Gastrocnemius medialis (tissue), 4 donors: ENCODE results near the gene KCNJ1. TPM values are rescaled to one million over a fixed set of nuclear protein-coding genes. Genes with fewer than 3 reads are reported as not detected.

ENCODE experiments used
- ATAC-seq, 2 donors: fragments of 150-250 bp; one replicate each; pipeline ENCODE4 v1.9.1; 2016
- DNase-seq, 2 donors: peaks; one replicate each; pipeline ENCODE4 v3.0.0-alpha.2; 2019
- H3K27ac ChIP-seq, 4 donors: fragments of 200-600 bp; sonication (generic); 1 replicate in 1 of 4; 2 replicates in 3 of 4; pipeline ENCODE4 v1.5.1; 2016 to 2018; ENCODE audit warnings: mild to moderate bottlenecking in 2 of 4, moderate library complexity in 1 of 4
- H3K27me3 ChIP-seq, 3 donors: fragments of 200-600 bp; sonication (generic) in 2 of 3; 1 replicate in 1 of 3; 2 replicates in 2 of 3; pipeline versions ENCODE4 v1.5.1 to v1.6.0; 2016 to 2019; ENCODE audit warnings: mild to moderate bottlenecking in 1 of 3, moderate library complexity in 1 of 3
- H3K36me3 ChIP-seq, 2 donors: fragments of 200-600 bp; sonication (generic) in 1 of 2; one replicate each; pipeline ENCODE4 v1.5.1; 2017 to 2018
- H3K4me1 ChIP-seq, 2 donors: fragments of 200-600 bp; sonication (generic) in 1 of 2; one replicate each; pipeline ENCODE4 v1.5.1; 2016 to 2017; ENCODE audit warnings: mild to moderate bottlenecking in 2 of 2
- H3K4me3 ChIP-seq, 4 donors: fragments of 200-600 bp; sonication (generic) in 3 of 4; 1 replicate in 1 of 4; 2 replicates in 3 of 4; pipeline ENCODE4 v1.5.1; 2016 to 2019; ENCODE audit warnings: mild to moderate bottlenecking in 2 of 4
- H3K9me3 ChIP-seq, 3 donors: fragments of 200-600 bp; sonication (generic) in 2 of 3; 1 replicate in 1 of 3; 2 replicates in 2 of 3; pipeline ENCODE4 v1.5.1; 2016 to 2019
- POLR2A ChIP-seq, 2 donors: fragments of 450-650 bp; IDR thresholded peaks; one replicate each; pipeline ENCODE4 v1.6.1; 2017; ENCODE audit warnings: antibody characterized with exemption in 2 of 2, mild to moderate bottlenecking in 2 of 2, moderate library complexity in 2 of 2
- in situ Hi-C, 4 donors: fragments of 200-750 bp; cut with MboI; loops; one replicate each; pipeline versions ENCODE4 v1.15.0 to v1.8.0; 2017; ENCODE audit warnings: low sequenced_read_pairs in 4 of 4
- intact Hi-C: fragments of 100-400 bp; cut with DNase I; formaldehyde crosslinking; loops from one replicate; pipeline ENCODE4 v1.15.1; 2023; ENCODE audit warnings: low total_unique reads
- total RNA-seq, 4 donors: library from RNA; depleted of rRNA; stranded (reverse); fragments of >200 nt; gene quantifications; one replicate each; pipeline versions ENCODE4 v1.1.0 to v1.2.3, GENCODE V29; 2016
- TF ChIP-seq, protein P1 (sequence below), 5 experiments: fragments of 450-650 bp in 3 of 5; fragments of 200-600 bp in 2 of 5; sonication (generic) in 2 of 5; IDR thresholded peaks in 4 of 5; conservative IDR thresholded peaks in 1 of 5; 1 replicate in 4 of 5; 2 replicates in 1 of 5; pipeline ENCODE4 v1.5.1; 2016 to 2019; ENCODE audit warnings: antibody characterized with exemption in 5 of 5, mild to moderate bottlenecking in 3 of 5, moderate library complexity in 3 of 5

KCNJ1 gene
- total RNA-seq, 4 donors from 2014 or later: 3.1 TPM; not detected in 3

DNA sequence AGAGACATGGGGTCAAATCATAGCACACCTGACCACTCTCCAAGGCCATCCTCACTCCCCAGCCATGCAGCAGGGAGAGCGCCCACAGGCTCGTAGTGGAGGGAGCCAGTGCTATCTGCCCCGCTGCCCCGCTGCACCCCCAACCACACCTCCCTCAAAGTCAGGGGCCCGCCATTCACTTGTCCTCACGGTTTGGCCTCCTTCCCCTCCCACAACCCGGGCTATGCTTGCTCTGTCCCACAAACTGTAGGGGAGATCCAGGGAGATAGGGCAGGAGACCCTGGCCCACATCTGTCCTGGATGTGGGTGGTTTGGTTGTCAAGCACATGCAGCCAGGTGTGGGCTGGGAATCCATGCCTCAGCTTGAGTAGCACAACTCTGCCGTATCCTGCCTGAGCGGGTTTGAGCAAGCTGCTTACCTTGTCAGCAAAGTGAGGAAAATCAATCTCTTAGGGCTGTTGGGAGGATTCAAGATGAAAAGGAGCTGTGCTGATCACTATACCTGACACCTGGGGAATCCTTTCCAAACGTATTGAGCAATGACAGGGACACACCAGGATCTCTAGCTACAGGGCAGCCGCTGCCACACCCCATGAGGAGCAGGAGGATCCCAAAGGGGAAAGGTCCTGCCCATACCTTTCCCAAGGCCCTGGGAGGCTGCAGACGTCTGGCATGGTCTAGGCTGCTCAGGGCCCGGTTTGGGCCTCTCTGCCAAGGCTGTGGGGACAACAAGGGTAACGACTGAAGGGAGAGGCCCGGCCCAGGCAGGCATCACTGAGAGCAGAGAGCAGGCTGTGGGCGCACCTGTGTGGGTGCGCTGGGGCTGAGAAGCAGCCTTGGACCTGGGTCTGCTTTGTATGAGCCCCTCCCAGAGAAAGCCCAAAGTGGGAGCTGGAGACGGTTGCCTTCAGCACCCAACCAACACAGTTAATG, 47.4 kb upstream of the KCNJ1 start:
- intact Hi-C loops: no loop called here
- no peak overlapping the region for H3K27ac ChIP-seq

DNA sequence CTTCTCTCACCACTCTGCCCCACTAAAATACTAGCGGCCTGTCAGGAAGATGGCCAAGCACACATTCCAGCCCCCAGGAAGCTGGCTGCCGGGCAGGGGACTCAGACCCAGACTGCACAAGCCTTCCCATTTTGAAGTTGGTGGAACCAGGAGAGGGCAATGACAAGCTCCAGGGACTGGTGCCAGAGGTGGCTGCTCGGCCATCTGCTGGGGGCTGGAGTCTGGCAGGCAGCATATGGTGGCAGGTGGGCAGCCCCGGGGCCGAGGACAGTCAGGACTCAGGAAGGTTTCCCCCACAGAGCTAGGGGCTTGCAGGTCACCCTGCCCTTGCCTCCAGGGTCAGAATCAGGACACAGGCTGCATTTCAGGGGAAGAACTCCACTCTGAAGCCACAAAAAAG, 46.7 kb upstream of the KCNJ1 start:
- H3K4me3 ChIP-seq: no peak overlapping the region
- H3K27me3 ChIP-seq: peaks cover 0 to under 1% (median 0%) of the 10 kb centered on the region in 3 donors
- no peak overlapping the region for H3K27ac ChIP-seq
- TF ChIP-seq, protein P1, sequence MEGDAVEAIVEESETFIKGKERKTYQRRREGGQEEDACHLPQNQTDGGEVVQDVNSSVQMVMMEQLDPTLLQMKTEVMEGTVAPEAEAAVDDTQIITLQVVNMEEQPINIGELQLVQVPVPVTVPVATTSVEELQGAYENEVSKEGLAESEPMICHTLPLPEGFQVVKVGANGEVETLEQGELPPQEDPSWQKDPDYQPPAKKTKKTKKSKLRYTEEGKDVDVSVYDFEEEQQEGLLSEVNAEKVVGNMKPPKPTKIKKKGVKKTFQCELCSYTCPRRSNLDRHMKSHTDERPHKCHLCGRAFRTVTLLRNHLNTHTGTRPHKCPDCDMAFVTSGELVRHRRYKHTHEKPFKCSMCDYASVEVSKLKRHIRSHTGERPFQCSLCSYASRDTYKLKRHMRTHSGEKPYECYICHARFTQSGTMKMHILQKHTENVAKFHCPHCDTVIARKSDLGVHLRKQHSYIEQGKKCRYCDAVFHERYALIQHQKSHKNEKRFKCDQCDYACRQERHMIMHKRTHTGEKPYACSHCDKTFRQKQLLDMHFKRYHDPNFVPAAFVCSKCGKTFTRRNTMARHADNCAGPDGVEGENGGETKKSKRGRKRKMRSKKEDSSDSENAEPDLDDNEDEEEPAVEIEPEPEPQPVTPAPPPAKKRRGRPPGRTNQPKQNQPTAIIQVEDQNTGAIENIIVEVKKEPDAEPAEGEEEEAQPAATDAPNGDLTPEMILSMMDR (IDR thresholded peaks at IDR 0.05 in 4 of 5, conservative IDR thresholded peaks at IDR 0.05 in 1 of 5): no peak
- TF ChIP-seq POLR2A (IDR thresholded peaks at IDR 0.05): no peak
- H3K36me3 ChIP-seq: no peaks in the 10 kb centered on the region
- ATAC-seq: no peak
- H3K4me1 ChIP-seq: peaks cover 0 to 2% of the 10 kb centered on the region in 2 donors
- no peak for DNase-seq
- intact Hi-C loops (no loop called here), in situ Hi-C loops (loop anchor here in 1 of 4 donors (25.0 kb wide), 1 partner anchor 98 kb away; no protein-coding TSS in a partner anchor)
- no peaks in the 10 kb centered on the region for H3K9me3 ChIP-seq

More for the DNA sequence above, 47.4 kb upstream of the KCNJ1 start:
- Histone ChIP-seq H3K9me3 (no peaks in the 10 kb centered on the region), H3K36me3 (no peaks in the 10 kb centered on the region), H3K4me3 (no peak overlapping the region), H3K27me3 (no peaks in the 10 kb centered on the region), H3K4me1 (no peaks in the 10 kb centered on the region)
- in situ Hi-C loops: loop anchor here in 1 of 4 donors (25.0 kb wide), 1 partner anchor 98 kb away; no protein-coding TSS in a partner anchor
- DNase-seq (no peak), ATAC-seq (no peak)
- TF ChIP-seq, protein P1 (IDR thresholded peaks at IDR 0.05 in 4 of 5, conservative IDR thresholded peaks at IDR 0.05 in 1 of 5): no peak
- TF ChIP-seq POLR2A (IDR thresholded peaks at IDR 0.05): no peak

DNA sequence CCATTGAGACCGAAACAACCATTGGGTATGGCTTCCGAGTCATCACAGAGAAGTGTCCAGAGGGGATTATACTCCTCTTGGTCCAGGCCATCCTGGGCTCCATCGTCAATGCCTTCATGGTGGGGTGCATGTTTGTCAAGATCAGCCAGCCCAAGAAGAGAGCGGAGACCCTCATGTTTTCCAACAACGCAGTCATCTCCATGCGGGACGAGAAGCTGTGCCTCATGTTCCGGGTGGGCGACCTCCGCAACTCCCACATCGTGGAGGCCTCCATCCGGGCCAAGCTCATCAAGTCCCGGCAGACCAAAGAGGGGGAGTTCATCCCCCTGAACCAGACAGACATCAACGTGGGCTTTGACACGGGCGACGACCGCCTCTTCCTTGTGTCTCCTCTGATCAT, 44.6 kb upstream of the KCNJ1 start:
- ATAC-seq (no peak), DNase-seq (no peak)
- TF ChIP-seq, protein P1 (IDR thresholded peaks at IDR 0.05 in 4 of 5, conservative IDR thresholded peaks at IDR 0.05 in 1 of 5): no peak
- TF ChIP-seq POLR2A (IDR thresholded peaks at IDR 0.05): no peak
- intact Hi-C loops: no loop called here
- Histone ChIP-seq H3K4me1 (peaks cover 0 to 10% of the 10 kb centered on the region in 2 donors), H3K36me3 (no peaks in the 10 kb centered on the region), H3K4me3 (no peak overlapping the region), H3K27ac (no peak overlapping the region), H3K9me3 (no peaks in the 10 kb centered on the region), H3K27me3 (peaks cover 13 to 18% (median 16%) of the 10 kb centered on the region in 3 donors)
- in situ Hi-C loops: loop anchor here in 1 of 4 donors (25.0 kb wide), 1 partner anchor 101 kb away; no protein-coding TSS in a partner anchor

DNA sequence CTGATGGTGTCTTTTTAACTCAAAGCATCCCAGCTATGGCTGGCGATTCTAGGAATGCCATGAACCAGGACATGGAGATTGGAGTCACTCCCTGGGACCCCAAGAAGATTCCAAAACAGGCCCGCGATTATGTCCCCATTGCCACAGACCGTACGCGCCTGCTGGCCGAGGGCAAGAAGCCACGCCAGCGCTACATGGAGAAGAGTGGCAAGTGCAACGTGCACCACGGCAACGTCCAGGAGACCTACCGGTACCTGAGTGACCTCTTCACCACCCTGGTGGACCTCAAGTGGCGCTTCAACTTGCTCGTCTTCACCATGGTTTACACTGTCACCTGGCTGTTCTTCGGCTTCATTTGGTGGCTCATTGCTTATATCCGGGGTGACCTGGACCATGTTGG, 44.1 kb upstream of the KCNJ1 start:
- Histone ChIP-seq H3K4me3 (no peak overlapping the region), H3K27ac (no peak overlapping the region), H3K4me1 (peaks cover 0 to 10% of the 10 kb centered on the region in 2 donors), H3K36me3 (no peaks in the 10 kb centered on the region), H3K27me3 (peaks cover 18 to 23% (median 20%) of the 10 kb centered on the region in 3 donors), H3K9me3 (no peaks in the 10 kb centered on the region)
- ATAC-seq (no peak), DNase-seq (no peak)
- TF ChIP-seq POLR2A (IDR thresholded peaks at IDR 0.05): no peak
- TF ChIP-seq, protein P1 (IDR thresholded peaks at IDR 0.05 in 4 of 5, conservative IDR thresholded peaks at IDR 0.05 in 1 of 5): no peak
- in situ Hi-C loops: loop anchor here in 1 of 4 donors (25.0 kb wide), 1 partner anchor 101 kb away; no protein-coding TSS in a partner anchor
- intact Hi-C loops: no loop called here
